ENCODE results near the gene OR2A25.
"Not testable (repeated sequence)": the region's sequence is repeated elsewhere in the genome, so short reads cannot be mapped to it uniquely, and the experiment has no call there.

OR2A25 gene

DNA sequence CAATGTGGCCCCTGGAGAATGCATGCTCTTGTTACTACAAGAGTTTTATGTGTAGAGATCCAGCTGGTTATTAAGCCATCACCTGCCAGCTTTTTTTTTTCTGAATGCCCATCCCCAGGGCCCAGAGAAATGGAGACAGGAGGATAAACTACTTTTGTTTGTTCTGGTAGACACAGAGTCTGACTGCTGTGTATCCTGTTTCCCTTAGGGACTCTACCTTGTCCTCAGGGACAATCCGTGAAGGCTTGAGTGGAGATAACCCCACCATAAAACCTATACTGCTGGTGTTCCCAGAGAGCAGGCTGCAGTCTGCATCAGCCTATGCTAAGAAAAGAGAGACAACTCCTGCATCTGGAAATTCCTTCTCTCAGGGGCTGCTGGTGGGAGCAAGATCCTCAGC is 21.0 kb upstream of the OR2A25 start, which contains the start of gene OR2A5:
Gene OR2A5, plus strand, starts transcription at position 301 of the 400 bp plus-strand sequence. CDS start 1,454 bp downstream, outside the sequence.
- Mint-ChIP-seq H3K9me3 (no peaks in the 10 kb centered on the region), H3K27ac (no peak within 1 kb of the TSS), H3K27me3 (ENCODE audit: low read depth) (peaks cover 5% of the 10 kb centered on the region)

DNA sequence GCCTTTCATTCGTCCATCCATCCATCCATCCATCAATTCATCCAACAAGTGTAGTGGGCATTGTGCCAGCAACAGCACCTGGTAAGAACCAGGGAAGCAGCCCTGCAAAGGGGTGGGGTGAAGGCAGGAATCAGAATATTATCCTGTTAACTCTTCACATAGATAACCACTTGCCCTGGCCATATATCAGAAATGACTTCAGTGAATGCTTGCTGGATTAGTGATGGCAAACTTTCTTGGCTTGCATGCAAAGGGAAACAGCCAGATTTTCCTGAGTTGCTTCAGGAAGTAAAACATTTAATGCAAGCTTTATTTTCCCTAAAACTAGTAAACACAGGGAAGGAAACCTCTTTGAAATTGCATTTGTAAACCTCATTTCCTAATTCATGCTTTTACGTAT is 20.1 kb upstream of the OR2A25 start:
- H3K9me3 Mint-ChIP-seq: no peaks in the 10 kb centered on the region
- TF ChIP-seq, protein P1, sequence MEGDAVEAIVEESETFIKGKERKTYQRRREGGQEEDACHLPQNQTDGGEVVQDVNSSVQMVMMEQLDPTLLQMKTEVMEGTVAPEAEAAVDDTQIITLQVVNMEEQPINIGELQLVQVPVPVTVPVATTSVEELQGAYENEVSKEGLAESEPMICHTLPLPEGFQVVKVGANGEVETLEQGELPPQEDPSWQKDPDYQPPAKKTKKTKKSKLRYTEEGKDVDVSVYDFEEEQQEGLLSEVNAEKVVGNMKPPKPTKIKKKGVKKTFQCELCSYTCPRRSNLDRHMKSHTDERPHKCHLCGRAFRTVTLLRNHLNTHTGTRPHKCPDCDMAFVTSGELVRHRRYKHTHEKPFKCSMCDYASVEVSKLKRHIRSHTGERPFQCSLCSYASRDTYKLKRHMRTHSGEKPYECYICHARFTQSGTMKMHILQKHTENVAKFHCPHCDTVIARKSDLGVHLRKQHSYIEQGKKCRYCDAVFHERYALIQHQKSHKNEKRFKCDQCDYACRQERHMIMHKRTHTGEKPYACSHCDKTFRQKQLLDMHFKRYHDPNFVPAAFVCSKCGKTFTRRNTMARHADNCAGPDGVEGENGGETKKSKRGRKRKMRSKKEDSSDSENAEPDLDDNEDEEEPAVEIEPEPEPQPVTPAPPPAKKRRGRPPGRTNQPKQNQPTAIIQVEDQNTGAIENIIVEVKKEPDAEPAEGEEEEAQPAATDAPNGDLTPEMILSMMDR (IDR thresholded peaks at IDR 0.05; ENCODE audit: unreplicated experiment in 3 of 3): no peak
- no peak overlapping the region for H3K4me3 Mint-ChIP-seq
- H3K4me1 Mint-ChIP-seq: no peaks in the 10 kb centered on the region
- peaks cover 5% of the 10 kb centered on the region for H3K27me3 Mint-ChIP-seq (ENCODE audit: low read depth)
- H3K27ac Mint-ChIP-seq: no peak overlapping the region
- H3K36me3 Mint-ChIP-seq (ENCODE audit: low read depth): no peaks in the 10 kb centered on the region

More for the DNA sequence above, 21.0 kb upstream of the OR2A25 start, which contains the start of gene OR2A5:
- Mint-ChIP-seq H3K4me3 (no peak within 1 kb of the TSS), H3K36me3 (ENCODE audit: low read depth) (no peaks in the 10 kb centered on the region), H3K4me1 (no peaks in the 10 kb centered on the region)
- TF ChIP-seq, protein P1 (IDR thresholded peaks at IDR 0.05; ENCODE audit: unreplicated experiment in 3 of 3): no peak

DNA sequence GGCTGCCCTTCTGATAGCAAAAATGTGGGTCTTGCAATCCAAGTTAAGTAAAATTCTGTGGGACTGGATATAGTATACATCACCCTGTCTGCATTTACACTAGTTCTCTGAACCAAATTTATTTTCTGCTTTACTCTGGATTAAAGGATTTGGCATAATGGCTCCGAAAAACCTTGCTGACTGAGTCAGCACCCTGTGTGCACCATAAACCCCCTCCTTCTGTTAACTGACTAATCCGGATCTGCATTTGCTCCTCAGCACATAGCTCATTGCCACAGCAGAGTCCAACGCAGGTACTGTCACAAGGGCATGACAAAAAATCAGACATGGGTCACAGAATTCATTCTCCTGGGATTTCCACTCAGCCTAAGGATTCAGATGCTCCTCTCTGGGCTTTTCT is 19.5 kb upstream of the OR2A25 start:
- H3K27me3 Mint-ChIP-seq (ENCODE audit: low read depth): peaks cover 5% of the 10 kb centered on the region
- no peaks in the 10 kb centered on the region for H3K4me1 Mint-ChIP-seq
- no peaks in the 10 kb centered on the region for H3K36me3 Mint-ChIP-seq (ENCODE audit: low read depth)
- no peak overlapping the region for H3K27ac Mint-ChIP-seq
- no peaks in the 10 kb centered on the region for H3K9me3 Mint-ChIP-seq
- TF ChIP-seq, protein P1 (IDR thresholded peaks at IDR 0.05; ENCODE audit: unreplicated experiment in 3 of 3): no peak
- H3K4me3 Mint-ChIP-seq: no peak overlapping the region

DNA sequence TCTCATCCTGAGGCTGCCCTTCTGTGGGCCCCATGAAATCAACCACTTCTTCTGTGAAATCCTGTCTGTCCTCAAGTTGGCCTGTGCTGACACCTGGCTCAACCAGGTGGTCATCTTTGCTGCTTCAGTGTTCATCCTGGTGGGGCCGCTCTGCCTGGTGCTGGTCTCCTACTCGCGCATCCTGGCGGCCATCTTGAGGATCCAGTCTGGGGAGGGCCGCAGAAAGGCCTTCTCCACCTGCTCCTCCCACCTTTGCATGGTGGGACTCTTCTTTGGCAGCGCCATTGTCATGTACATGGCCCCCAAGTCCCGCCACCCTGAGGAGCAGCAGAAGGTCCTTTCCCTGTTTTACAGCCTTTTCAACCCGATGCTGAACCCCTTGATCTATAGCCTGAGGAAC is 18.7 kb upstream of the OR2A25 start:
- not testable (repeated sequence) for H3K4me3 Mint-ChIP-seq; H3K27me3 Mint-ChIP-seq (ENCODE audit: low read depth)

DNA sequence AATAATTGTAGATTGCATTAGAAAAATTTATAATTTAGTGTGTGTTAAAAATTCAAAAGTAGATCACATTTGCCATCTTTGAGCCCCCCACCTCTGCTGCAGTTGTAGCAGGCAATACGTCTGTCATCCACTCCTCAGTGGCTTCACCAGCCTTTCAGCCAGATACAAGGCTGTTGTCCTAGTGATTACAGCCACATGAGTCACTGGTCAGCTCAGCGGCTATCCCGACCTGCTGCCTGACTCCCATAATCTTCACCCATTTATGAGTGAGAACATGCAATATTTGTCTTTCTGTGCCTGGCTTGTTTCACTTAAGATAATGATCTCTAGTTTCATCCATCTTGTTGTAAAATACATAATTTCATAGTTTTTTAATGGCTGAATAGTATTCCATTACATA is 11.7 kb upstream of the OR2A25 start:
- Mint-ChIP-seq H3K4me1 (no peaks in the 10 kb centered on the region), H3K9me3 (peaks cover 3% of the 10 kb centered on the region), H3K4me3 (no peak overlapping the region), H3K36me3 (ENCODE audit: low read depth) (no peaks in the 10 kb centered on the region), H3K27me3 (ENCODE audit: low read depth) (no peaks in the 10 kb centered on the region), H3K27ac (no peak overlapping the region)
- TF ChIP-seq, protein P1 (IDR thresholded peaks at IDR 0.05; ENCODE audit: unreplicated experiment in 3 of 3): no peak

More for the DNA sequence above, 18.7 kb upstream of the OR2A25 start:
- not testable (repeated sequence) for H3K4me1 Mint-ChIP-seq; H3K36me3 Mint-ChIP-seq (ENCODE audit: low read depth); H3K27ac Mint-ChIP-seq; H3K9me3 Mint-ChIP-seq

DNA sequence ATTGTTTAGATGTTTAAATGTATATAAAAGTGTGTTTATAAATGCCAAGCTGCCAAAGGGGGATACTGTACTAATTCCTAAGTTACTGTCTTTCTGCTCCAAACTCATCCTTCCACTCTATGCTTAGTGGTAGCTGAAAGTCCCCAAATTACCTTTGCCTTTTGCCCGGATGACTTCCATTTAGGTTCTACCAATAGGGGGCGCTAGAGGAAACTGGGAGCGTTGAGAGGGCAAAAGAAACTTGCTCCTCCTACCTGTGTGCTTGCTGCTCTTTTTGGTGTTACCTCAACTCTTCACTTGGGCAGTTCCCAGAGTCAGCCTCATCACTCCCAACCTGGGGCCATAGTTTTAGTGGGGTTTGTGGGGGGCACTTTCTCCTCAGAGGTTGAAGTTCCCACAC is 5.9 kb upstream of the OR2A25 start:
- H3K27ac Mint-ChIP-seq: no peak overlapping the region
- peaks cover 3% of the 10 kb centered on the region for H3K9me3 Mint-ChIP-seq
- H3K4me1 Mint-ChIP-seq: no peaks in the 10 kb centered on the region
- no peaks in the 10 kb centered on the region for H3K36me3 Mint-ChIP-seq (ENCODE audit: low read depth)
- H3K27me3 Mint-ChIP-seq (ENCODE audit: low read depth): no peaks in the 10 kb centered on the region
- TF ChIP-seq, protein P1 (IDR thresholded peaks at IDR 0.05; ENCODE audit: unreplicated experiment in 3 of 3): no peak
- no peak overlapping the region for H3K4me3 Mint-ChIP-seq
